GM12873 (cell line): ENCODE data around the gene BLID.

ENCODE experiments used
- TF ChIP-seq, protein P1 (sequence below): IDR thresholded peaks from 2 replicates; pipeline ENCODE4 v1.5.1; 2012; ENCODE audit warnings: low read depth, mild to moderate bottlenecking, moderate library complexity, low read length, control low read depth; ENCODE audit not compliant: insufficient read depth; ENCODE audit errors: missing control alignments

The BLID gene

DNA sequence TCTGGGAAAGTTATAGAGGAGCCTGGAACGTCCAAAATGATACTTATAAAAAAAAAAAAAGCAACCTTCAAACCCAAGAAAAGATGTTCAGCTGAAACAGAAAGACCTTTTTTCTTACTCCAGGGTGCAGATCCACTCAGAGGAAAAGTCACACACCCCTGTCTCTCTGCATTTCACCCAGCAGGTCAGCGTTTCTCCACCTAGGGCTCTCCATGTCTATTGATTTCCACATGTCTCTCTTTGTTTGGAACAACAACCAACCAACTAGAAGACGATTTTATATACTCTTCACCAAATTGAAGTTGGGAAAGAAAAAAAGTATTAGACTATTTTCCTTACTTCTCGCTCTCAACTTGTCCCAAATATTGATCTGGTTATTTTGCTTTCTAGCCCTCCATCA is 42.2 kb upstream of the BLID start:
- TF ChIP-seq, protein P1, sequence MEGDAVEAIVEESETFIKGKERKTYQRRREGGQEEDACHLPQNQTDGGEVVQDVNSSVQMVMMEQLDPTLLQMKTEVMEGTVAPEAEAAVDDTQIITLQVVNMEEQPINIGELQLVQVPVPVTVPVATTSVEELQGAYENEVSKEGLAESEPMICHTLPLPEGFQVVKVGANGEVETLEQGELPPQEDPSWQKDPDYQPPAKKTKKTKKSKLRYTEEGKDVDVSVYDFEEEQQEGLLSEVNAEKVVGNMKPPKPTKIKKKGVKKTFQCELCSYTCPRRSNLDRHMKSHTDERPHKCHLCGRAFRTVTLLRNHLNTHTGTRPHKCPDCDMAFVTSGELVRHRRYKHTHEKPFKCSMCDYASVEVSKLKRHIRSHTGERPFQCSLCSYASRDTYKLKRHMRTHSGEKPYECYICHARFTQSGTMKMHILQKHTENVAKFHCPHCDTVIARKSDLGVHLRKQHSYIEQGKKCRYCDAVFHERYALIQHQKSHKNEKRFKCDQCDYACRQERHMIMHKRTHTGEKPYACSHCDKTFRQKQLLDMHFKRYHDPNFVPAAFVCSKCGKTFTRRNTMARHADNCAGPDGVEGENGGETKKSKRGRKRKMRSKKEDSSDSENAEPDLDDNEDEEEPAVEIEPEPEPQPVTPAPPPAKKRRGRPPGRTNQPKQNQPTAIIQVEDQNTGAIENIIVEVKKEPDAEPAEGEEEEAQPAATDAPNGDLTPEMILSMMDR, result no peak

DNA sequence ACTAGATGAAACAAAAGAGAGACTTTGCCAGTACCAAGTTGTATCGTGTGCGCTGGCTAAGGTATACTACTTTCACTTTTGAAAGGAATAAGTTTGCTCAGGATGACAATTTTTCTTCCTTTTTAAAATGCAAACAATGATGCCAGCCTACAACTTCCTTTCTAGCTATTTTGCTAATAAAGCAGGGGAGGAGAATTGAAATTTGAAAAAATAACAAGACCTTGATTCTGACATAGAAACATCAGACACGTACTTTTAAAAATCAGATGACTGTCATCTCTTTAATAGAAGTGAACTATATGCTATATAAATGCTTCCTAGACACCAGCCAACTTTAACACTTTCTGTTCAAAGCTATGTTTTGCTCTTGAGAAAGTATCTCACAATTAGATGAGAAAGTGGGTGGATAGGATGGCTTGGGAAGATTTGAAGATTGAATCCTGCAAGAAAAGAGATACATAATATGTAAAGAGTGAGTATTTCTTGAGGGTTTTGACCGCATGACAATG is 41.7 kb upstream of the BLID start:
- TF ChIP-seq, protein P1, result no peak

DNA sequence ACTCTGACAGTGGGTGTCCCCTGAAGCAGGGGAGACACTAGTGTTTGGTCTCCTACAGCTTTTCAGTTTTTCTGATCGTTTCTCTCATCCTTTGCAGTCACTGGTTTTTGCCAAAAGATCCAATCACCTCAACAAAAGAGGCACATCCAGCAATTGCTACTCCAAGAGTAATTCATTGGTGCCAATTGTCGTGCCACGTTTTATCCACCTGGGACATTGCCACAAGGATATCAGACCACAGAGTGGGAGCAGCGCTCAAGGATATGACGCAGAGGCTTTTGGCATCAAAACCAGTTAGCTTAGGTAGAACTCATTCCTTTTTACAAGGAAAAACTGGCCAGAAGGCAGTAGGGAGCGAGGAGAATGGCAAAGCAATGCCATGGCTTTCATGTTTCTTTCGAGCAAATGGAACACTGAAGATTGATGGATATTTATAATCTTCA is 40.9 kb upstream of the BLID start:
- TF ChIP-seq, protein P1, result no peak

DNA sequence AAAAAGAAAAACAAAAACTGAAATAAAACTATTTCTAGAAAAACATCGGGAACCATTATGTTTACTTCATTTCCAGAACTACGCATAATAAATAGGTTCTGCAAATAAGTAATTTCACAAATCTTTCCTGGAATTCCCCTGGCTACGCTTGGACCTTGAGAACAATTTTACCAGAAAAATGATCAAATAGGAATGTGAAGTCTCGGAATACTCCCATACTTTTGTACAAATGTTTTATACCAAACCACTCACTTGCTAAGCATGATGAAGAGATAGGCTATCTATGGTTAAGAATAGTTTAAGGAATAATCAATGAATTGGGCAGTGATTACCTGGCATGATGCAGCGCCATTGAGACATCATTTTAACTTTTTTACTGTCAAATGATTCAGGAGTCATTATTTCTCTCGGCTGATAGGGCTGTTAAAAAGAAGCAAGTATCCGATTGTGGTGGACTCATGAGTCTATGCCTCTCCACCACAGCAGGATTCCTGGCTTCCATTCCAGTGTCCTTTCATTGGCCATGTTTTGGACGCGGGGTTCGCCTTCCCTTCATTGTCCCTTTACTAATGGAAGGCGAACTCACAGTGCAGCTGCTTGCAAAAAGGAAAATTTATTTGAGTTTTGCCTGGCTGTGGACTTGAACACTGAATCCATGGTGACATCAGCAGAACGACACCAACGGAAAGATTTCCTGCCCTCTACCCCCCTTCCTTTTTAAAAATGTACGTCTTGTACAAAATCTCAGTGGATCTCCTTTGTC is 39.9 kb upstream of the BLID start:
- TF ChIP-seq, protein P1, result no peak

DNA sequence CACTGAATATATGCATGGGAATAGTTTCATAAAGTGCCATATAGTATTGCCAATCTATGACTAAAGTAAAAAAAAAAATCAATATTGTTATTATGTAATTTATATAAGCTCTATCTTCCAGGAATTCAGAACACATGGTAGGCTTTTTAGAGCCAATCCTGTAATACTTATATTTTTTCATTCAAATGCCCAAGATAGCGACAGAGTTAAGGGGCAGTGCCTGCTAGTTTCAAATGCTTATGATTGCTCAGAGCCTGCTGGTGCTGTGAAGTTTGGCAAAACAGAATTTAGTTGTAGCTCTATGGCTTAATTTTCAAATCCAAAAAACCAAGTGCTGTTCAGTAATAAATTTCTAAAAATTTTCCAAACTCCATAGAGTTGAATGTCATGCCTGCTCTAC is 39.0 kb upstream of the BLID start:
- TF ChIP-seq, protein P1, result no peak

DNA sequence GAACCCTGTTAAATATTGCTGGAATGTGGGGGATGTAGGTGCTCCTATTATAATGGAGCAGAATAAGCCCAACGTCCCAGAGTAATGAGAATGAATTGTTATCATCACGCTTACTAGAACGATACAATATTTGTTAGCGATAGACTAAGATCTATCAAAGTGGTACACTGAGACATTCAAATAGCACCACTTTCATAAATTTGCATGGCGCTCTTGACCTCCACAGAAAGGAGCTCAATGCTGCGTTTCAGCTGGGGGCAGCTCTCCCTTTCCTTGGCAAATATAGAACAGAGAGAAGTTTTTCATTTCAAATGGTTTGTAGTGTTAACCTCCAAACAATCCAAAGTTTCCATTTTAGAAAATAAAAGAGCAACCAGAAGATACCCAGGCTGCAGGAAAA is 38.2 kb upstream of the BLID start:
- TF ChIP-seq, protein P1, result no peak

DNA sequence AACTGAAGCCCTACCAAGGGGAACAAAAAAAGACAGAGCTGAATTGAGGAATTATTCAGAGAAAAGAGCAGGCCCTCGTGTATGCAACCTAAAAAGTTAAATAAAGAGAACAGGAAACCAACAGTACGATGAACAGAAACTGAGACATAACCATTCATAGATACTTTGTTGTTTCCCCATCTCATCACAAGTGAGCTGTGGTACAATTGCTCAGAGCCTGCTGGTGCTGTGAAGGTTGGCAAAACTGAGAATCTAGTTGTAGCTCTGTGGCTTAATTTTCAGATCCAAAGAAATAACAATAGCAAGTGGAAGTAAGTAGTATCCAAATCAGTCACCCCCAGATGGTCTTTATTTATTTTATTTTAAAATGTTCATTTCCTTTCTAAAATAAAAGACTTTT is 37.7 kb upstream of the BLID start:
- TF ChIP-seq, protein P1, result no peak
